ENCODE results near the gene C10orf67.

DNA sequence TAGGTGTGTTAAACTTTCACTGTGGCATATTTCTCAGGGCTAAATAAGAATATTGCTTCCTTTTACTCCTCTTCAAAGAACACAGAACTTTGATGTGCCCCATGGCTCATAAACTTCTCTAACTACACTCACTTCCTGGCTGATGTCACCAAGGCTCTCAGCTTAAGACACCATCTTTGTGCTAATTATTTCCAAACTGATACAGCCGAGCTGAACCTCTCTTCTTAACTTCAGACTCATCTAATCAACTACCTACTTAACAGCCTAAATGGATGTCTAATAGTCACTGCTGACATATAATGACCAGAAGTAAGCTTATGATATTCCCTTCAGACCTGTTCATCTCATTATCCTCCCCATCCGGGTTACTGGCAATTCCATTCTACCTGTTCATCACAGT is 3.6 kb downstream of the C10orf67 start:
- TF ChIP-seq, protein P1, sequence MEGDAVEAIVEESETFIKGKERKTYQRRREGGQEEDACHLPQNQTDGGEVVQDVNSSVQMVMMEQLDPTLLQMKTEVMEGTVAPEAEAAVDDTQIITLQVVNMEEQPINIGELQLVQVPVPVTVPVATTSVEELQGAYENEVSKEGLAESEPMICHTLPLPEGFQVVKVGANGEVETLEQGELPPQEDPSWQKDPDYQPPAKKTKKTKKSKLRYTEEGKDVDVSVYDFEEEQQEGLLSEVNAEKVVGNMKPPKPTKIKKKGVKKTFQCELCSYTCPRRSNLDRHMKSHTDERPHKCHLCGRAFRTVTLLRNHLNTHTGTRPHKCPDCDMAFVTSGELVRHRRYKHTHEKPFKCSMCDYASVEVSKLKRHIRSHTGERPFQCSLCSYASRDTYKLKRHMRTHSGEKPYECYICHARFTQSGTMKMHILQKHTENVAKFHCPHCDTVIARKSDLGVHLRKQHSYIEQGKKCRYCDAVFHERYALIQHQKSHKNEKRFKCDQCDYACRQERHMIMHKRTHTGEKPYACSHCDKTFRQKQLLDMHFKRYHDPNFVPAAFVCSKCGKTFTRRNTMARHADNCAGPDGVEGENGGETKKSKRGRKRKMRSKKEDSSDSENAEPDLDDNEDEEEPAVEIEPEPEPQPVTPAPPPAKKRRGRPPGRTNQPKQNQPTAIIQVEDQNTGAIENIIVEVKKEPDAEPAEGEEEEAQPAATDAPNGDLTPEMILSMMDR (IDR thresholded peaks at IDR 0.05; ENCODE audit: insufficient read depth, low read length, poor library complexity, severe bottlenecking), result no peak
- TF ChIP-seq EZH2phosphoT487 (conservative IDR thresholded peaks at IDR 0.05; ENCODE audit: low read length), result no peak
